Neural progenitor cell (in vitro differentiated cells): Measurements from ENCODE around the gene LGALS16.
"Not testable (repeated sequence)": the region's sequence is repeated elsewhere in the genome, so short reads cannot be mapped to it uniquely, and the experiment has no call there.

Source experiments
- CTCF ChIP-seq: fragments of 200-600 bp; sonication (generic); IDR thresholded peaks from 2 replicates; pipeline ENCODE4 v1.5.1; 2017; ENCODE audit warnings: antibody characterized with exemption, mild to moderate bottlenecking
- EZH2 ChIP-seq: fragments of 200-600 bp; sonication (generic); IDR thresholded peaks from 2 replicates; pipeline ENCODE4 v1.6.1; 2017; ENCODE audit warnings: antibody characterized with exemption, mild to moderate bottlenecking, moderate library complexity
- EZH2phosphoT487 ChIP-seq: fragments of 200-600 bp; sonication (generic); IDR thresholded peaks from 2 replicates; pipeline ENCODE4 v1.6.1; 2017; ENCODE audit warnings: antibody characterized with exemption

DNA sequence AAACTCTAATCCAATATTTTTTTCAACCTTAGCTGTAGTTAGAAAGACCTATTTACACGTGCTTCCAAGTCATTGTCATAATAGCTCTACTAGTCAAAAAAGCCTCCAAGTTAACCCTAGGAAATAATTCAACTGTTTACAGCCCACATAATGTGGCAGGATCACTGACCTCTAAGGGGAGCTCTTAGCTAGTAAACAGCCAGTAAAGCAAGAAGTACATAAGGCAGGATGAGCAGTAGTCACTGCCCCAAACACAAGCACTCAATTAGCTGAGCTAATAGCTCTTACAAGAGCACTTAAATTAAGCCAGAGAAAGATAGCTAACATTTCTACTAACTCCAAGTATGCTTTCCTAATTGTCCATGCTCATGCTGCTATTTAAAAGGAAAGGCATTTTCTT is 18.1 kb downstream of the LGALS16 start:
- peak; percentile 26 for TF ChIP-seq CTCF
- not testable (repeated sequence) for TF ChIP-seq EZH2, EZH2phosphoT487
